ENCODE results near the gene TENM4. TPM values are rescaled to one million over a fixed set of nuclear protein-coding genes. Genes with fewer than 3 reads are reported as not detected.

TENM4 gene
- total and polyA plus RNA-seq, 2 of the 13 experiments (the other 11 are each of a cell fraction or from before 2014, with no cell fraction given) = not detected

DNA sequence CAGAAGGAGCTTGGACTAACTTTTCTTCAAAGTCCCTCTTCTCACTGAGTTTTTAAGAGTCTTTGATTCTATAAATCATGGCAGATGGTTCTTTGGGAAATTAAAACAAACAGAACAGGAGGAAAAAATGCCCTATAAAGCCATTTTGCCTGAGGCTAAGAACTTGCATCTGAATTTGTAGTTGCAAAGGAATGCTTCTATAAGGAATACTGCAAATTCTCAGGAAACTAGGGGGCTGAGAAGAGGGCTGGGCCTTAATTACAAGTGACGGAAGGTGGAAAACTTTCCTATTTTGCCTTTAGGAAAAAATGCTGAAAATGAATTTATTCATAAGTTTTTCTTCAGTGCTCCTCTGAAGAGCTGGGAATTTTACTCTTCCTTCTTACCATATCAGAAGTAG is 776.2 kb downstream of the TENM4 start:
- Histone ChIP-seq H3K27me3 (ENCODE audit: control insufficient read depth in 1 of 2, insufficient read depth in 2 of 2, low read length in 2 of 2) (peaks cover 0 to 3% of the 10 kb centered on the region in 2 experiments; a peak in 2 of 5 replicates), H3K4me2 (ENCODE audit: low read depth, low read length) (no peak overlapping the region), H4K20me1 (ENCODE audit: insufficient read depth, low read length) (no peaks in the 10 kb centered on the region), H3K36me3 (replicated peaks in 1 of 2; ENCODE audit: control insufficient read depth in 1 of 2, insufficient read depth in 2 of 2, low read length in 2 of 2) (no peaks in the 10 kb centered on the region), H3K27ac (ENCODE audit: extremely low read length, insufficient read depth, low read length) (no peak overlapping the region), H3K9me3 (ENCODE audit: low read length) (no peaks in the 10 kb centered on the region), H3K9ac (ENCODE audit: insufficient read depth, low read depth, low read length) (no peak overlapping the region), H3K4me3 (replicated peaks in 1 of 3; ENCODE audit: insufficient read depth in 1 of 3, low read depth in 2 of 3, low read length in 3 of 3) (no peak overlapping the region), H3K79me2 (ENCODE audit: insufficient read depth, low read length) (no peaks in the 10 kb centered on the region), H2AFZ (ENCODE audit: low read length) (no peak overlapping the region), H3K4me1 (ENCODE audit: insufficient read depth, low read length) (no peaks in the 10 kb centered on the region)
- FAIRE-seq (no peak), DNase-seq (ENCODE audit: low spot score) (no peak), ATAC-seq (no peak)
- no TSS peak for BruUV-seq (replicated peaks)
- in situ Hi-C loops (cut with HindIII; ENCODE audit: extremely low pct_ligation_motif_present, low pct_unique_long_range_greater_than_20kb) = no loop called here
- intact Hi-C loops (cut with micrococcal nuclease; ENCODE audit: unreplicated experiment) = no loop called here
- WGBS (ENCODE audit: low lambda C conversion rate) = 60% methylated on average over 1 of the region's 1 CpG
- POLR2A ChIA-PET = no interaction called here
- CTCF ChIA-PET (ENCODE audit: low intra/inter-chr PET ratio, low total read pairs) = no interaction called here
- no peak for TF ChIP-seq ZNF160 (CRISPR knock-in tag; IDR thresholded peaks at IDR 0.05)
- no peak for TF ChIP-seq ZNF598 (CRISPR knock-in tag; IDR thresholded peaks at IDR 0.05; ENCODE audit: borderline replicate concordance)
- TF ChIP-seq ZNF773 (CRISPR knock-in tag; IDR thresholded peaks at IDR 0.05; ENCODE audit: borderline replicate concordance) = no peak
- TF ChIP-seq JDP2 (CRISPR knock-in tag; IDR thresholded peaks at IDR 0.05; ENCODE audit: borderline replicate concordance) = no peak
- TF ChIP-seq ZNF841 (CRISPR knock-in tag; IDR thresholded peaks at IDR 0.05; ENCODE audit: borderline replicate concordance) = no peak
- no peak for TF ChIP-seq GLI4 (CRISPR knock-in tag; IDR thresholded peaks at IDR 0.05; ENCODE audit: borderline replicate concordance)
- TF ChIP-seq ATAD3A (CRISPR knock-in tag; IDR thresholded peaks at IDR 0.05) = no peak
- TF ChIP-seq ZNF782 (CRISPR knock-in tag; IDR thresholded peaks at IDR 0.05; ENCODE audit: borderline replicate concordance) = no peak
- TF ChIP-seq, protein P1, sequence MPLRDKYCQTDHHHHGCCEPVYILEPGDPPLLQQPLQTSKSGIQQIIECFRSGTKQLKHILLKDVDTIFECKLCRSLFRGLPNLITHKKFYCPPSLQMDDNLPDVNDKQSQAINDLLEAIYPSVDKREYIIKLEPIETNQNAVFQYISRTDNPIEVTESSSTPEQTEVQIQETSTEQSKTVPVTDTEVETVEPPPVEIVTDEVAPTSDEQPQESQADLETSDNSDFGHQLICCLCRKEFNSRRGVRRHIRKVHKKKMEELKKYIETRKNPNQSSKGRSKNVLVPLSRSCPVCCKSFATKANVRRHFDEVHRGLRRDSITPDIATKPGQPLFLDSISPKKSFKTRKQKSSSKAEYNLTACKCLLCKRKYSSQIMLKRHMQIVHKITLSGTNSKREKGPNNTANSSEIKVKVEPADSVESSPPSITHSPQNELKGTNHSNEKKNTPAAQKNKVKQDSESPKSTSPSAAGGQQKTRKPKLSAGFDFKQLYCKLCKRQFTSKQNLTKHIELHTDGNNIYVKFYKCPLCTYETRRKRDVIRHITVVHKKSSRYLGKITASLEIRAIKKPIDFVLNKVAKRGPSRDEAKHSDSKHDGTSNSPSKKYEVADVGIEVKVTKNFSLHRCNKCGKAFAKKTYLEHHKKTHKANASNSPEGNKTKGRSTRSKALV (CRISPR knock-in tag; IDR thresholded peaks at IDR 0.05) = no peak
- TF ChIP-seq IRF2 (CRISPR knock-in tag; IDR thresholded peaks at IDR 0.05) = no peak
- TF ChIP-seq ZNF674 (CRISPR knock-in tag; IDR thresholded peaks at IDR 0.05; ENCODE audit: low read depth) = no peak
- TF ChIP-seq CC2D1A (CRISPR knock-in tag; IDR thresholded peaks at IDR 0.05) = no peak
- no peak for TF ChIP-seq NR2F6 (IDR thresholded peaks at IDR 0.05)
- no peak for TF ChIP-seq NR2F6 (CRISPR knock-in tag; IDR thresholded peaks at IDR 0.05)
- no peak for TF ChIP-seq KDM4B (CRISPR knock-in tag; IDR thresholded peaks at IDR 0.05)
- no peak for TF ChIP-seq SALL2 (CRISPR knock-in tag; IDR thresholded peaks at IDR 0.05)
- TF ChIP-seq JUN (CRISPR knock-in tag; IDR thresholded peaks at IDR 0.05) = no peak

Measured in HepG2 (cell line).